ENCODE measurements around the gene NR5A1. TPM values are rescaled to one million over a fixed set of nuclear protein-coding genes. Genes with fewer than 3 reads are reported as not detected.

NR5A1 gene
- total and polyA plus RNA-seq, 10 of the 15 experiments (the other 5 are each of a cell fraction or from before 2014, with no cell fraction given) = 0.06 to 0.24 (median 0.08) TPM; not detected in 5

- Histone ChIP-seq H4K20me1 (ENCODE audit: control insufficient read depth, insufficient read depth) (no peaks in the 10 kb centered on the region), H3K27me3 (replicated peaks in 1 of 2; ENCODE audit: control insufficient read depth in 2 of 2, insufficient read depth in 2 of 2, low read length in 1 of 2) (no peaks in the 10 kb centered on the region), H2AFZ (ENCODE audit: control insufficient read depth, low read depth, low read length) (no peak overlapping the region), H3K79me2 (ENCODE audit: control insufficient read depth, insufficient read depth, low read length) (no peaks in the 10 kb centered on the region), H3K4me3 (no peak overlapping the region), H3K36me3 (ENCODE audit: control insufficient read depth in 2 of 2, insufficient read depth in 2 of 2, low read length in 1 of 2) (no peaks in the 10 kb centered on the region), H3K9me3 (replicated peaks; ENCODE audit: control insufficient read depth, insufficient read depth, low read length) (peaks cover 7% of the 10 kb centered on the region; the same call in 1 of the 3 replicates), H3K9ac (ENCODE audit: control insufficient read depth, insufficient read depth, low read length) (no peak overlapping the region), H3K4me1 (ENCODE audit: control insufficient read depth, insufficient read depth, low read length) (peaks cover 9% of the 10 kb centered on the region), H3K27ac (ENCODE audit: control insufficient read depth, insufficient read depth) (no peak overlapping the region), H3K4me2 (ENCODE audit: control insufficient read depth, insufficient read depth) (no peak overlapping the region)
- in situ Hi-C loops (cut with MboI) (no loop called here), intact Hi-C loops (cut with micrococcal nuclease; ENCODE audit: unreplicated experiment) (no loop called here)
- ATAC-seq = no peak
- SMC1A ChIA-PET (ENCODE audit: uncharacterized antibody, unreplicated experiment) = no interaction called here
- no peak for FAIRE-seq
- WGBS (ENCODE audit: insufficient coverage, insufficient replicate concordance, low lambda C conversion rate, missing lambda C conversion rate) = 40% methylated on average over 6 of the region's 6 CpGs
- RAD21 ChIA-PET (ENCODE audit: unreplicated experiment) = interaction anchor here (0.6 kb wide), 1 partner anchor 21 kb away, joined by 3 read pairs; no protein-coding TSS in a partner anchor
- TF ChIP-seq LARP7 (IDR thresholded peaks at IDR 0.05) (no peak), CTCF (IDR thresholded peaks at IDR 0.05 in 2 of 3, conservative IDR thresholded peaks at IDR 0.05 in 1 of 3; ENCODE audit: control insufficient read depth in 2 of 3, extremely low read depth in 1 of 3, insufficient read depth in 1 of 3, low read depth in 3 of 3, low read length in 3 of 3) (no peak)
- no peak for DNase-seq (ENCODE audit: low read depth, low spot score)
- POLR2A ChIA-PET = no interaction called here
- no TSS peak for BruUV-seq (replicated peaks)
- CTCF ChIA-PET = interaction anchor here (1.3 kb wide), 1 partner anchor 20 kb away, joined by 4 read pairs; no protein-coding TSS in a partner anchor
These were observed 67.4 kb downstream of the NR5A1 start for GRCh38 chr9:124439686-124440243.

- 100% methylated on average over 1 of the region's 1 CpG for WGBS (ENCODE audit: insufficient coverage, insufficient replicate concordance, low lambda C conversion rate, missing lambda C conversion rate)
- Histone ChIP-seq H3K9me3 (replicated peaks; ENCODE audit: control insufficient read depth, insufficient read depth, low read length) (peaks cover 7% of the 10 kb centered on the region; the same call in 1 of the 3 replicates), H3K36me3 (ENCODE audit: control insufficient read depth in 2 of 2, insufficient read depth in 2 of 2, low read length in 1 of 2) (no peaks in the 10 kb centered on the region), H3K27me3 (replicated peaks in 1 of 2; ENCODE audit: control insufficient read depth in 2 of 2, insufficient read depth in 2 of 2, low read length in 1 of 2) (no peaks in the 10 kb centered on the region), H3K79me2 (ENCODE audit: control insufficient read depth, insufficient read depth, low read length) (no peaks in the 10 kb centered on the region), H3K27ac (ENCODE audit: control insufficient read depth, insufficient read depth) (no peak overlapping the region), H3K4me3 (no peak overlapping the region), H3K9ac (ENCODE audit: control insufficient read depth, insufficient read depth, low read length) (no peak overlapping the region), H4K20me1 (ENCODE audit: control insufficient read depth, insufficient read depth) (no peaks in the 10 kb centered on the region), H3K4me1 (ENCODE audit: control insufficient read depth, insufficient read depth, low read length) (peaks cover 9% of the 10 kb centered on the region), H3K4me2 (ENCODE audit: control insufficient read depth, insufficient read depth) (no peak overlapping the region), H2AFZ (ENCODE audit: control insufficient read depth, low read depth, low read length) (no peak overlapping the region)
- no peak for DNase-seq (ENCODE audit: low read depth, low spot score)
- POLR2A ChIA-PET = no interaction called here
- SMC1A ChIA-PET (ENCODE audit: uncharacterized antibody, unreplicated experiment) = no interaction called here
- RAD21 ChIA-PET (ENCODE audit: unreplicated experiment) = interaction anchor here (0.6 kb wide), 1 partner anchor 20 kb away, joined by 3 read pairs; no protein-coding TSS in a partner anchor
- CTCF ChIA-PET = interaction anchor here (1.3 kb wide), 1 partner anchor 19 kb away, joined by 4 read pairs; no protein-coding TSS in a partner anchor
- intact Hi-C loops (cut with micrococcal nuclease; ENCODE audit: unreplicated experiment) = no loop called here
- FAIRE-seq = no peak
- no peak for ATAC-seq
- BruUV-seq (replicated peaks) = no TSS peak
- in situ Hi-C loops (cut with MboI) = no loop called here
- TF ChIP-seq BHLHE40 (IDR thresholded peaks at IDR 0.05; ENCODE audit: borderline replicate concordance in 1 of 2, low read depth in 2 of 2, low read length in 1 of 2) (no peak), SIN3A (IDR thresholded peaks at IDR 0.05; ENCODE audit: low read depth, low read length) (no peak), BRCA1 (IDR thresholded peaks at IDR 0.05; ENCODE audit: low read depth, low read length) (no peak), SP1 (IDR thresholded peaks at IDR 0.05; ENCODE audit: low read depth, low read length) (no peak)
- TF ChIP-seq, protein P1, sequence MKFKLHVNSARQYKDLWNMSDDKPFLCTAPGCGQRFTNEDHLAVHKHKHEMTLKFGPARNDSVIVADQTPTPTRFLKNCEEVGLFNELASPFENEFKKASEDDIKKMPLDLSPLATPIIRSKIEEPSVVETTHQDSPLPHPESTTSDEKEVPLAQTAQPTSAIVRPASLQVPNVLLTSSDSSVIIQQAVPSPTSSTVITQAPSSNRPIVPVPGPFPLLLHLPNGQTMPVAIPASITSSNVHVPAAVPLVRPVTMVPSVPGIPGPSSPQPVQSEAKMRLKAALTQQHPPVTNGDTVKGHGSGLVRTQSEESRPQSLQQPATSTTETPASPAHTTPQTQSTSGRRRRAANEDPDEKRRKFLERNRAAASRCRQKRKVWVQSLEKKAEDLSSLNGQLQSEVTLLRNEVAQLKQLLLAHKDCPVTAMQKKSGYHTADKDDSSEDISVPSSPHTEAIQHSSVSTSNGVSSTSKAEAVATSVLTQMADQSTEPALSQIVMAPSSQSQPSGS (IDR thresholded peaks at IDR 0.05; ENCODE audit: low read length) = no peak
- TF ChIP-seq, protein P2, sequence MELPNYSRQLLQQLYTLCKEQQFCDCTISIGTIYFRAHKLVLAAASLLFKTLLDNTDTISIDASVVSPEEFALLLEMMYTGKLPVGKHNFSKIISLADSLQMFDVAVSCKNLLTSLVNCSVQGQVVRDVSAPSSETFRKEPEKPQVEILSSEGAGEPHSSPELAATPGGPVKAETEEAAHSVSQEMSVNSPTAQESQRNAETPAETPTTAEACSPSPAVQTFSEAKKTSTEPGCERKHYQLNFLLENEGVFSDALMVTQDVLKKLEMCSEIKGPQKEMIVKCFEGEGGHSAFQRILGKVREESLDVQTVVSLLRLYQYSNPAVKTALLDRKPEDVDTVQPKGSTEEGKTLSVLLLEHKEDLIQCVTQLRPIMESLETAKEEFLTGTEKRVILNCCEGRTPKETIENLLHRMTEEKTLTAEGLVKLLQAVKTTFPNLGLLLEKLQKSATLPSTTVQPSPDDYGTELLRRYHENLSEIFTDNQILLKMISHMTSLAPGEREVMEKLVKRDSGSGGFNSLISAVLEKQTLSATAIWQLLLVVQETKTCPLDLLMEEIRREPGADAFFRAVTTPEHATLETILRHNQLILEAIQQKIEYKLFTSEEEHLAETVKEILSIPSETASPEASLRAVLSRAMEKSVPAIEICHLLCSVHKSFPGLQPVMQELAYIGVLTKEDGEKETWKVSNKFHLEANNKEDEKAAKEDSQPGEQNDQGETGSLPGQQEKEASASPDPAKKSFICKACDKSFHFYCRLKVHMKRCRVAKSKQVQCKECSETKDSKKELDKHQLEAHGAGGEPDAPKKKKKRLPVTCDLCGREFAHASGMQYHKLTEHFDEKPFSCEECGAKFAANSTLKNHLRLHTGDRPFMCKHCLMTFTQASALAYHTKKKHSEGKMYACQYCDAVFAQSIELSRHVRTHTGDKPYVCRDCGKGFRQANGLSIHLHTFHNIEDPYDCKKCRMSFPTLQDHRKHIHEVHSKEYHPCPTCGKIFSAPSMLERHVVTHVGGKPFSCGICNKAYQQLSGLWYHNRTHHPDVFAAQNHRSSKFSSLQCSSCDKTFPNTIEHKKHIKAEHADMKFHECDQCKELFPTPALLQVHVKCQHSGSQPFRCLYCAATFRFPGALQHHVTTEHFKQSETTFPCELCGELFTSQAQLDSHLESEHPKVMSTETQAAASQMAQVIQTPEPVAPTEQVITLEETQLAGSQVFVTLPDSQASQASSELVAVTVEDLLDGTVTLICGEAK (IDR thresholded peaks at IDR 0.05; ENCODE audit: borderline replicate concordance) = no peak
These were observed 68.1 kb downstream of the NR5A1 start for GRCh38 chr9:124439086-124439485.
